DMS 273 (cell line): Measurements from ENCODE around the gene KLHDC7B.
A peak's percentile ranks its signal among the peaks of the same experiment; 100 is the strongest.
"Not testable (repeated sequence)": the region's sequence is repeated elsewhere in the genome, so short reads cannot be mapped to it uniquely, and the experiment has no call there.

Experiments
- DNase-seq: peaks from one replicate; lab custom pipeline; 2025; ENCODE audit not compliant: unreplicated experiment; lab: John Stamatoyannopoulos, UW

KLHDC7B gene

GRCh38 chr22:50517495-50518260 lies 28.0 kb upstream of the KLHDC7B start:
- DNase-seq, result no peak

- no peak for DNase-seq
Measured at GRCh38 chr22:50518606-50519005, 27.1 kb upstream of the KLHDC7B start.

DNA sequence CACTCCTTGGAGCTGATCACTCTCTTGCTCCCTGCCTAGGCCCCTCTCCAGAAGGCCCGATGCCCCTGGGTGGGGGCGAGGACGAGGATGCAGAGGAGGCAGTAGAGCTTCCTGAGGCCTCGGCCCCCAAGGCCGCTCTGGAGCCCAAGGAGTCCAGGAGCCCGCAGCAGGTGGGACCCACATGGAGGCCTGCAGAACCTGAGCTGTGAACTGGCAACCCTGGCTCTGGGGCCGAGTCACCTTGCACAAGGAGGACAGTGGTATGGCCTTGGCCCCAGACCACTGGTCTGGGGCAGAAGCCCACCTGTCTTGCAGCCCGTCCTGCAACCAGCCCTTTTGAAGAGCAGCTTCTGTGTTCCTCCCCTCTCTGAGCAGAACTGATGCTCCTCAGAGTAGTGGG lies 26.5 kb upstream of the KLHDC7B start:
- no peak for DNase-seq

DNA sequence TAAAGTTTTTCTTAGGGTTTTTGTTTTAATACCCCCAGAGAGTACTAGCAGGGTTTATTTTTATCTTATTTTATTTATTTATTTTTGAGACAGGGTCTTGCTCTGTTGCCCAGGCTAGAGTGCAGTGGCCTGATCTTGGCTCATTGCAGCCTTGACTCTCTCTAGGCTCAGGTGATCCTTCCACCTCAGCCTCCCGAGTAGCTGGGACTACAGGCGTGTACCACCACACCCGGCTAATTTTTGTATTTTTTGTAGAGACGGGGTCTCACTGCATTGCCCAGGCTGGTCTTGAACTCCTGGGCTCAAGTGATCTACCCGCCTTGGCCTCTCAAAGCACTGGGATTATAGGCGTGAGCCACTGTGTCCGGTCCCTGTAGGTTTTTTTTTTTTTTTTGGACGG lies 25.5 kb upstream of the KLHDC7B start:
- DNase-seq, result not testable (repeated sequence)

GRCh38 chr22:50520826-50521453 lies 24.8 kb upstream of the KLHDC7B start:
- no peak for DNase-seq

DNA sequence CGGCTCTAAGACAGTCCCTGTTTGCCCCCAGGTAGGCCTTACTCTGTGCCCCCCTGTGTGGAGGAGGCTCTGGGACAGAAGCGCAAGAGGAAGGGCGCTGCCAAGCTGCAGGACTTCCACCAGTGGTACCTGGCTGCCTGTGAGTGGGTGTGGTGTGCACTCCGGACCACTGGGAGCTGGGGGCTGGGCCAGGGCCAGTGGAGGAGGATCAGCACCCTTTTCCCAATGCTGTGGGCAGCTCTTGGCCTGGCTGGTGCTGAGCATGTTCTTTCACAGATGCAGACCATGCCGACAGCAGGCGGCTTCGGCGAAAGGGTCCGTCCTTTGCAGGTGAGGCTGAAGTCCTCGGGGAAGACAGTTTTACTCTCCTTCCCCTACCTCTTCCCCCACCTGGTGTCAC lies 24.0 kb upstream of the KLHDC7B start:
- no peak for DNase-seq

DNA sequence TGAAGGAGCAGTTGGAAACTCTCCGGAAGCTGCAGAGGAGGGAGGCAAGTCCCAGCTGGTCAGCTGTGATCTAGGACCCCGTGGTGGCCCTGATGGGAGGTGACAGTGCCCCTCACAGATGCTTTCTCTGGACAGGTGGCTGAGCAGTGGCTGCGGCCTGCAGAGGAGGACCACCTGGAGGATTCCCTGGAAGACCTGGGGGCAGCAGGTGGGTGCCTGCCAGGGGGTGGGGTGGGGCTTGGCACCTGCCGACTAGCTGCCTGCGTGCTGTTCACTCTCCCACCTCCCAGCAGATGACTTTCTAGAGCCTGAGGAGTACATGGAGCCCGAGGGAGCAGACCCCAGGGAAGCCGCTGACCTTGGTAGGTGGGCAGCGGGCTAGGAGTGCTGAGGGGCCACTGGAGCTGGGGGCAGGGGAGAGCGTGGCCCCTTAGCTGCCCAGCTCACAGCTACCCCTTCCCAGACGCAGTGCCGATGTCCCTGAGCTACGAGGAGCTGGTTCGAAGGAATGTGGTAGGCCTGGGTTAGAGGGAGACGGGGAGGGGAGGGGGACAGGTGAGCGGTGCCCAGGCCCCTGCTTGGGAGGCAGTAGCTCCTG lies 23.4 kb upstream of the KLHDC7B start:
- DNase-seq, result no peak

GRCh38 chr22:50522806-50523438 lies 22.8 kb upstream of the KLHDC7B start:
- DNase-seq, result no peak

DNA sequence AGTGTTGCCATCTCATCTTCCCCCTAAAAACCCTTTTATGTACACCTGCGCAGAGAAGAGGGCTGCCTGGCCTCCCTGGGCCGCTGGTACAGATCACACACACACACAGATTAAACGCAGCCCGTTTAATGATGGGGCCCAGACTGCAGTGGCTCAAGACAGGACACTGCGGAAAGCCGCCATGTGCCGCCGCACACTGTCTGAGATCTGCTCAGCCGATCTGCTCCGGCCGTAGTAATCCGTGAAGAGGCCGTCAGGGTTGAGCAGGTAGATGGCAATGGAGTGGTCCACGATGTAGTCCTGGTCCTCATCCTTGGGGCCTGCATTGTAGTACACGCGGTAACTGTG lies 22.3 kb upstream of the KLHDC7B start:
- no peak for DNase-seq

DNA sequence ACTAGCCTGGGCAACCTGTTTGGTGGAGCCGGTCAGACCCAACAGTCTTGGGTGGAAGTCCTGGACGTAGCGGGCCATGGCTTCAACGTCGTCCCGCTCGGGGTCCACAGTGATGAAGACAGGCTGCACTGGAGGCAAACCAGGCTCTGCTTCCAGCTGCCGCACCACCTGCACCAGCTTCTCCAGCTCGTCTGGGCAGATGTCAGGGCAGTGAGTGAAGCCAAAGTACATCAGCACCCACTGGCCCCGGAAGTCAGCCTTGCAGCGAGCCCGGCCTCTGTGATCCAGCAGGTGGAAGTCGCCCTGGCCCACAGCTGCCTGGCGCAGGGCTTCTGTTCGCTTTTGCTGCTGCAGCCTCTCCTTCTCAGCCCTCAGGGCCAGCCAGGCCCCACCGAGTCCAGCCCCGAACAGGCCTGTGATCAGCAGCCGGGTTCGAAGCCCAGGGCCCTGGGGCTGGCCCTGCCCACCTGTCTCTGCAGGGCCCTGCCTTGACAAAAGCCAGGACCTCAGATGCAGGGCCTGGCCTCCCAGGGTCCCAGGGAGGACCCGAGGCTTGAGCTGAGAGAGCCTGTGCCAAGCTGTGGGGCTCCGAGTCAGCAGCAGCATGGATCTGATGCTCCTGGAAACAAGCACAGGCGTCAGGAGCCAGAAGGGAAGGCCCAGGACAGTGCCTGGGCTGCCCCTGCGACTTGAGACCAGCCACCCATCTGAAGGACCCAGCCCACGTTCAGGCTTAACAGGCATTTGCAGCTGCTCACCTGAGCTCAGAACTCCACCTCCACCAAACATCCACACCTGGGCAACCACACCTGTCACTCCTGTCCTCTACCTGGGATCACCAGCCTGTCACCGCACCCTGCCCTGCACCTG lies 21.7 kb upstream of the KLHDC7B start:
- DNase-seq, result peak; percentile 74

- peak; percentile 63 for DNase-seq
Measured at GRCh38 chr22:50524676-50525103, 21.0 kb upstream of the KLHDC7B start.

GRCh38 chr22:50525104-50525857 lies 20.4 kb upstream of the KLHDC7B start, which contains the start of gene SCO2:
SCO2 (minus strand) TSS chr22:50525598; CDS start chr22:50524411, 1,187 bp downstream.
- DNase-seq, result peak; percentile 98

- no peak for DNase-seq
Measured at GRCh38 chr22:50525858-50526107, 19.9 kb upstream of the KLHDC7B start.

DNA sequence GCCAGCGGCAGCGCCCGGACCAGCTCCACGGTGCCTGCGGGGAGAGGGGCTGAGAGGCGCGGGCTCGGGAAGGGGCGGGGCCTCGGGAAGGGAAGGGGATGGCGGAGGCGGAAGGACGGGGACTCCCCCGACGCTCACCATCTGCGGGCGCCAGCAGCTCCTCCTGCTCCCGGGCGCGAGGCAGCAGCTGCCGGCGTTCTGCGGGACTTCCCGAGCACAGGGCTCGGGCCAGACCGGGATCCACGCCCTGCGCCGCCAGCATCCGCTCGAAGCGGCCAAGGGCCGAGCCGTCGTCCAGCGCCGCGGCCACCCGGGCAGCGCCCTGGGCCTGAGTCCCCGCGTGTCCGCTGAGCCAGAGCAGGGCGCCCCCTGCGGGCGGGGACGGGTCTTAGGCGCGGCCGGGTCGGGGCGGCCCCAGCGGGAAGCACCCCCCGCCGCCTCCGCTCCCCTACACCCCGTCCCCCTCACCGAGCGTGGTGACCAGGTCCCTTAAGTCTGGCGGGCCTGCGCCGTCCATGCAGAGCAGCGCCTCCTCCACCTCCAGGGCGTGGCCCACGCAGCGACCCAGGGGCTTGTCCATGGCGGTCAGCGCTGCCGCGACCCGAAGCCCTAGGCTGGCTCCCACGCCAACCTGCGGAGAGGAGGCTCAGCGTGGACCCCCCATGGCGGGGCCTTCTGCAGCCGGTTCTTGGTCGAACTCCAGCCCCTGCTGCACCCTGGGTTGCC lies 19.4 kb upstream of the KLHDC7B start:
- DNase-seq, result peak; percentile 91

DNA sequence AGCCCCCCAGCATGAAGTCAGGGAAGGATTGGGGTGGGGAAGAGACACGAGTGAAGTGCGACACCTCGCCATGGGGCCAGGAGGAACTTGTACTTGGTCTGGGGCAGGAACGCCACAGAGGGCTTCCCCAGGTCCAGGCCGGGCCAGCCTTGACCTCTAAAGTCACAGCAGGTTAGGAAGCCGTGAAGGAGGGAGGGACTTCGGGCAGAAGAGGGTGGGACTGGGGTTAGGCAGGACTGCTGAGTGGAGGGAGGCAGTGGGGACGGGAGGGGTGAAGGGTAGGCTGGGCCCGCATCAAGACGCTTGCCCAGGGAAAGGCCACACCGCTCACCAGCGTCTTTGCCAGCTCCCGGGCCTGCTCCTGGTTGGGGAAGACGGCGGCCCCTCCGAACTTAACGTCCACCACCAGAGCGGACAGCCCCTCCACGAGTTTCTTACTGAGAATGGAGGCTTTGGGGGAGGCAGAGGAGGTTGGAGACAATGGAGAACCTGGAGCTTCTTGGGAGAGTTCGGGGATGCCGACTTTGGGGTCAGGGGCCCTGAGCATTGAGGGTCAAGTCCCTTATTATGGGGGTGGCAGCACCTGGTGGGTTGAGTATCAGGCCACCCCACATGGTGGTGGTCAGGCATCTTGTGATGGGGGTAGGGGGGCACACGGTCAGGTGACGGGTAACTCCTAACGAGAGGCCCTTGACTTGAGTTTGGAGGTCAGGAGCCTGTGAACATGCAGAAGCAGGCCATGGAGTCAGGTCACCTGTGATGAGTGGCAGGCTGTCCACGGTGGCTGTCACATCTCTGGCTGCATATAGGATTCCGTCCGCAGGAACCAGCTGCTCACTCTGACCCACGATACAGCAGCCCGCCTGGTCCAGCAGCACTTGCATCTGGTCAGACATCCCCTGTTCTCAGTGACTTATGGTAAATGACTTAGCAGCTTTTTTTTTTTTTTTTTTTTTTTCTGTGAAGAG lies 18.6 kb upstream of the KLHDC7B start:
- DNase-seq, result peak; percentile 27

GRCh38 chr22:50527921-50528681 lies 17.6 kb upstream of the KLHDC7B start:
- no peak for DNase-seq

DNA sequence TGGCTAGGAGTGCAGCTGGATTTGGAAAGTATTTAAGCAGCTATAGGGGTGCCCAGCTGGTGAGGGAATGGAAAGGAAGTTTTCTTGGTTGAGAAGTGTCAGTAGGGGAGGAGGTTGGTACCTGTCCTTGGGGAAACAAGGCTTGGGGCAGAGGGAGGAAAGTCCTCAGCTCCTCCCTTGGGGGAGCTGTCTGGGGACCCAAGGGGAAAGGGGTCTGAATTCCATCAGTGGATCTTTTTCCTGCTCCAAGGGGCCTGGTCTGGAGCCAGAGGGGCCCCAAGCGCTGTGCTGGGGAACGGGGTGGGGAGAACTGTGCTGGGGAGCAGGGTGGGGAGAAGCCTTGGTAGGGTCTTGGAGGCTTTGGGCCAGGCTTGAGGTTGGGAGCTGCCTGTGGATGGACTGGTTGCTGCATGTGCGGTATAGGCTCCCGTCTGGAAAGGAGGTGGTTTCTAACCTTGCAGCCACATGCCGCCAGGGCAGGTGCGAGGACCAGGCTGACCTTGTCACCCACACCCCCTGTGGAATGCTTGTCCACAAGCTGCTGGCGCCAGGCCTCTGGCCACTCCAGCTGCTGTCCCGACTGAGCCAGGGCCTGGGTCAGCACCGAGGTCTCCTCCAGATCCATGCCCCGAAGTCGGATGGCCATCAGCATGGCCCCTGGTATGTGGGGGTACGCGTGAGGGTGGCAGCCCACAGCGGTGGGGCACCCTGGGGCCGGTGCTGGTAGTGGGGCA lies 16.9 kb upstream of the KLHDC7B start:
- no peak for DNase-seq
